SKM-1 (cell line): ENCODE data around the gene PLD4.
"Not testable (repeated sequence)": the region's sequence is repeated elsewhere in the genome, so short reads cannot be mapped to it uniquely, and the experiment has no call there.

Source experiments
- DNase-seq: peaks from one replicate; lab custom pipeline; 2025; ENCODE audit not compliant: unreplicated experiment; lab: John Stamatoyannopoulos, UW

PLD4 gene

GRCh38 chr14:104939666-104940410 lies 15.2 kb downstream of the PLD4 start:
- DNase-seq, result no peak

DNA sequence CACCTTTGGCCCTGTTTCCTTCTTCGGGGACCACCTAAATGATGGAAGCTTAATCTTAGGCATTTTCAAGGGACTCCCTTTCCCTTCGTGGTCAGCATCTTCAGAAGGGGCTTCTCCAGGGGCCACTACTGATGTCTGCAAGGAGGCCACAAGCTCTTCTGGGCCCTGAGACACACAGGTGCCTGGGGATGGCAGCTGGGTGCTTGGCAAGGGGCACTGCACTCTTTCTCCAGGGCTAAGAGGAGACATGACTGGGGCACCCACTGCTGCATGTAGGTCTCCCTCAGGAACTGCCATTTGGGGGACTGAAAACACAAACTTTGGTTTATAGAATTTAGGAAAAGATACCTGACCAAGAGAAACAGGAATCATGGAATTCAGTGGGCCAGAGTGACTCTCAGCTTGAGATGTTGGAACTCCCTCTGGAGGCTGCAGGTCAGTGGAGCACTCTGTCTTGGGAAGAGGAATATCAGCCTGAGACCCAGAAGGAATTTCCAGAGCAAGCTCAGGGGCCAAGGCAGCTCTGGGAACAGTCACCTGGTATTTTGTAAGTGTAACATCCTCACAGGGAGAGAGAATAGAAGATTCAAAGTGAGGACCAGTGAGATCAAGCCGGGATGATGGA lies 16.0 kb downstream of the PLD4 start:
- no peak for DNase-seq

GRCh38 chr14:104941508-104942365 lies 17.1 kb downstream of the PLD4 start:
- DNase-seq, result no peak

DNA sequence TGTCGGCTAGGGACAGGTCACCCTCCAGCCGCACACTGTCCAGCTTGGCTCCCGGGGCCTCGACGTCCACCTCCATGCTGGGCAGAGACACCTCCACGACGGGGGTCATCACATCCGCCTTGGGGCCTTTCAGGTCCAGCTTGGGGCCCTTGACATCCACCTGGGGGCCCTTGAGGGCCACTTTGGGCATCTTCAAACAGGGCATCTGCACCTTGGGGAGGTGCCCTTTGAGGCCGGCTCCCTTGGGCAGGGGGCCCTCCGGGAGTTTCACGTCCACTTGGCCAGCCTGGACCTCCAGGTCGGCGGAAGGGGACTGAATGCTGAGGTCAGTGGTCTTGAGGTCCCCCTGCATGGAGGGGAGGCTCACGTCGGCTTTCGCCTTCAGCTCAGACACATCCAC lies 17.9 kb downstream of the PLD4 start:
- DNase-seq, result no peak

DNA sequence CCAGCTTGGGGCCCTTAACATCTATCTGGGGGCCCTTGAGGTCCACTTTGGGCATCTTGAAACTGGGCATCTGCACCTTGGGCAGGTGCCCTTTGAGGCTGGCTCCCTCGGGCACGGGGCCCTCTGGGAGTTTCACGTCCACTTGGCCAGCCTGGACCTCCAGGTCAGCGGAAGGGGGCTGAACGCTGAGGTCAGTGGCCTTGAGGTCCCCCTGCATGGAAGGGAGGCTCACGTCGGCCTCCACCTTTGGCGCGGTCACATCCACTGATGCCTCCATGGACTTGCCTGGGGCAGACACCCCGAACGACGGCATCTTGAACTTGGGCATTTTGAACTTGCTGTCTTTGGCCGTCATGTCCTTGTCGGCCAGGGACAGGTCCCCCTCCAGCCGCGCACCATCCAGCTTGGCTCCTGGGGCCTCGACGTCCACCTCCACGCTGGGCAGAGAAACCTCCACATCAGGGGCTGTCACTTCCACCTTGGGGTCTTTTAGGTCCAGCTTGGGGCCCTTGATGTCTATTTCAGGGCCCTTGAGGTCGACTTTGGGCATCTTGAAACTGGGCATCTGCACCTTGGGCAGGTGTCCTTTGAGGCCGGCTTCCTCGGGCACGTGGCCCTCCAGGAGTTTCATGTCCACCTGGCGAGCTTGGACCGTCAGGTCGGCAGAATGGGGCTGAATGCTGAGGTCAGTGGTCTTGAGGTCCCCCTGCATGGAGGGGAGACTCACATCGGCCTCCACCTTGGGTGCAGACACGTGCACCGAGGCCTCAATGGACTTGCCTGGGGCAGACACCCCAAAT lies 18.7 kb downstream of the PLD4 start:
- DNase-seq, result not testable (repeated sequence)

- DNase-seq, result not testable (repeated sequence)
Observed at GRCh38 chr14:104944016-104944308, 19.3 kb downstream of the PLD4 start.

GRCh38 chr14:104944436-104945205 lies 19.9 kb downstream of the PLD4 start:
- not testable (repeated sequence) for DNase-seq

DNA sequence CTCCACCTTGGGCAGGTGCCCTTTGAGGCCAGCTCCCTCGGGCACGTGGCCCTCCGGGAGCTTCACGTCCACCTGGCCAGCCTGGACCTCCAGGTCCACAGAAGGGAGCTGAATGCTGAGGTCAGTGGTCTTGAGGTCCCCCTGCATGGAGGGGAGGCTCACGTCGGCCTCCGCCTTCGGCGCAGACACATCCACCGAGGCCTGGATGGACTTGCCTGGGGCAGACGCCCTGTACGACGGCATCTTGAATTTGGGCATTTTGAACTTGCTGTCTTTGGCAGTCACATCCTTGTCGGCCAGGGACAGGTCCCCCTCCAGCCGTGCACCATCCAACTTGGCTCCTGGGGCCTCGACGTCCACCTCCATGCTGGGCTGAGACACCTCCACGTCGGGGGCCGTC lies 20.6 kb downstream of the PLD4 start:
- DNase-seq, result not testable (repeated sequence)

DNA sequence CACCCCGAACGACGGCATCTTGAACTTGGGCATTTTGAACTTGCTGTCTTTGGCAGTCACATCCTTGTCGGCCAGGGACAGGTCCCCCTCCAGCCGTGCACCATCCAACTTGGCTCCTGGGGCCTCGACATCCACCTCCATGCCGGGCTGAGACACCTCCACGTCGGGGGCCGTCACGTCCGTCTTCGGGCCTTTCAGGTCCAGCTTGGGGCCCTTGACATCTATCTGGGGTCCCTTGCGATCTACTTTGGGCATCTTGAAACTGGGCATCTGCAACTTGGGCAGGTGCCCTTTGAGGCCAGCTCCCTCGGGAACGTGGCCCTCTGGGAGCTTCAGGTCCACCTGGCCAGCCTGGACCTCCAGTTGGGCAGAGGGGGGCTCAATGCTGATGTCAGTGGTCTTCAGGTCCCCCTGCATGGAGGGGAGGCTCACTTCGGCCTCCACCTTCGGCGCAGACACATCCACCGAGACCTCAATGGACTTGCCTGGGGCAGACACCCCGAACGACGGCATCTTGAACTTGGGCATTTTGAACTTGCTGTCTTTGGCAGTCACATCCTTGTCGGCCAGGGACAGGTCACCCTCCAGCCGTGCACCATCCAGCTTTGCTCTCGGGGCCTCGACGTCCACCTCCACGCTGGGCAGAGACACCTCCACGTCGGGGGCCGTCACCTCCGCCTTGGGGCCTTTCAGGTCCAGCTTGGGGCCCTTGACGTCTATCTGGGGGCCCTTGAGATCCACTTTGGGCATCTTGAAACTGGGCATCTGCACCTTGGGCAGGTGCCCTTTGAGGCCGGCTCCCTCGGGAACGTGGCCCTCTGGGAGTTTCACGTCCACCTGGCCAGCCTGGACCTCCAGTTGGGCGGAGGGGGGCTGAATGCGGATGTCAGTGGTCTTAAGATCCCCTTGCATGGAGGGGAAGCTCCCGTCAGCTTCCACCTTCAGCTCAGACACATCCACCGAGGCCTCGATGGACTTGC lies 21.6 kb downstream of the PLD4 start:
- DNase-seq, result not testable (repeated sequence)

- not testable (repeated sequence) for DNase-seq
Observed at GRCh38 chr14:104947201-104947600, 22.5 kb downstream of the PLD4 start.

DNA sequence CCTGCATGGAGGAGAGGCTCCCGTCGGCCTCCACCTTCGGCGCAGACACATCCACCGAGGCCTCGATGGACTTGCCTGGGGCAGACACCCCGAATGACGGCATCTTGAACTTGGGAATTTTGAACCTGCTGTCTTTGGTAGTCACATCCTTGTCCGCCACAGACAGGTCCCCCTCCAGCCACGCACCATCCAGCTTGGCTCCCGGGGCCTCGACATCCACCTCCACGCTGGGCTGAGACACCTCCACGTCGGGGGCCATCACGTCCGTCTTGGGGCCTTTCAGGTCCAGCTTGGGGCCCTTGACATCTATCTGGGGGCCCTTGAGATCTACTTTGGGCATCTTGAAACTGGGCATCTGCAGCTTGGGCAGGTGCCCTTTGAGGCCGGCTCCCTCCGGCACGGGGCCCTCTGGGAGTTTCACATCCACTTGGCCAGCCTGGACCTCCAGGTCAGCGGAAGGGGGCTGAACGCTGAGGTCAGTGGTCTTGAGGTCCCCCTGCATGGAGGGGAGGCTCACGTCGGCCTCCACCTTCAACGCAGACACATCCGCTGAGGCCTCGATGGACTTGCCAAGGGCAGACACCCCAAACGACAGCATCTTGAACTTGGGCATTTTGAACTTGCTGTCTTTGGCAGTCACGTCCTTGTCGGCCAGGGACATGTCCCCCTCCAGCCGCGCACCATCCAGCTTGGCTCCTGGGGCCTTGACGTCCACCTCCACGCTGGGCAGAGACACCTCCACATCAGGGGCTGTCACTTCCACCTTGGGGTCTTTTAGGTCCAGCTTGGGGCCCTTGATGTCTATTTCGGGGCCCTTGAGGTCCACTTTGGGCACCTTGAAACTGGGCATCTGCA lies 23.4 kb downstream of the PLD4 start:
- DNase-seq, result not testable (repeated sequence)

- no peak for DNase-seq
Observed at GRCh38 chr14:104948736-104949031, 24.0 kb downstream of the PLD4 start.

DNA sequence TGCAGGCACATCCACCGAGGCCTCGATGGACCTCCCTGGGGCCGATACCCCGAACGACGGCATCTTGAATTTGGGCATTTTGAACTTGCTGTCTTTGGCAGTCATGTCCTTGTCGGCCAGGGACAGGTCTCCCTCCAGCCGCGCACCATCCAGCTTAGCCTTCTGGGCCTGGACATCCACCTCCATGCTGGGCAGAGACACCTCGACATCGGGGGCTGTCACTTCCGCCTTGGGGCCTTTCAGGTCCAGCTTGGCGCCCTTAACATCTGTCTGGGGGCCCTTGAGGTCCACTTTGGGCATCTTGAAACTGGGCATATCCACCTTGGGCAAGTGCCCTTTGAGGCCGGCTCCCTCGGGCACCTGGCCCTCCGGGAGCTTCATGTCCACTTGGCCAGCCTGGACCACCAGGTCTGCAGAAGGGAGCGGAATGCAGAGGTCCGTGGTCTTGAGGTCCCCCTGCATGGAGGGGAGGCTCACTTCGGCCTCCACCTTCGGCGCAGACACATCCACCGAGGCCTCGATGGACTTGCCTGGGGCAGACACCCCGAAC lies 24.8 kb downstream of the PLD4 start:
- DNase-seq, result not testable (repeated sequence)

DNA sequence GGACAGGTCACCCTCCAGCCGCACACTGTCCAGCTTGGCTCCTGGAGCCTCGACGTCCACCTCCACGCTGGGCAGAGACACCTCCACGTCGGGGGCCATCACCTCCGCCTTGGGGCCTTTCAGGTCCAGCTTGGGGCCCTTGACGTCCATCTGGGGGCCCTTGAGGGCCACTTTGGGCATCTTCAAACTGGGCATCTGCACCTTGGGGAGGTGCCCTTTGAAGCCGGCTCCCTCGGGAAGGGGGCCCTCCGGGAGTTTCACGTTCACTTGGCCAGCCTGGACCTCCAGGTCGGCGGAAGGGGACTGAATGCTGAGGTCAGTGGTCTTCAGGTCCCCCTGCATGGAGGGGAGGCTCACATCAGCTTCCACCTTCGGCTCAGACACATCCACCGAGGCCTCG lies 25.3 kb downstream of the PLD4 start:
- no peak for DNase-seq

DNA sequence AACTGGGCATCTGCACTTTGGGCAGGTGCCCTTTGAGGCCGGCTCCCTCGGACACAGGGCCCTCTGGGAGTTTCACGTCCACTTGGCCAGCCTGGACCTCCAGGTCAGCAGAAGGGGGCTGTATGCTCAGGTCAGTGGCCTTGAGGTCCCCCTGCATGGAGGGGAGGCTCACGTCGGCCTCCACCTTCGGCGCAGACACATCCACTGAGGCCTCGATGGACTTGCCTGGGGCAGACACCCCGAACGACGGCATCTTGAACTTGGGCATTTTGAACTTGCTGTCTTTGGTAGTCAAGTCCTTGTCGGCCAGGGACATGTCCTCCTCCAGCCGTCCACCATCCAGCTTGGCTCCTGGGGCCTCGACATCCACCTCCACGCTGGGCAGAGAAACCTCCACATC lies 26.0 kb downstream of the PLD4 start:
- DNase-seq, result not testable (repeated sequence)

GRCh38 chr14:104951863-104952657 lies 27.4 kb downstream of the PLD4 start:
- DNase-seq, result not testable (repeated sequence)

- no peak for DNase-seq
Observed at GRCh38 chr14:104953097-104953496, 28.4 kb downstream of the PLD4 start.
